ENCODE measurements around the gene MAFG.

DNA sequence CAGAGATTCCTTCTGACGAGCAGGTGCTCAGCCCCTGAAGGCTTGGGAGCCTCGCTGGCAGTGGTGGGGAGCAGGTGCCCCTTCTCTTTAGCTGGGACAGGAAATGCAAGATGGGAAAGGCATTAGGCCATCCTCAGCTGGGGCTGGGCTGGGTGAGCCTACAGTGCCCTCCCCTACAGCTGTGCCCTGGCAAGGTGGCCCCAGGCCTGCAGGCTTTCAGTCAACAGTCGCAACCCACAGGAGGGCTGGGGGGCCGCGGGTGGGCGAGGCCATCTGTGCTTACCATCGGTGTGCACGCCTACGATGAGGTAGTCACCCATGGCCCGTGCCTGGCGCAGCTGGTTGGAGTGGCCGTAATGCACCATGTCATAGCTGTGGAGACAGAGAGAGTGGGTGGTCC lies 18.3 kb downstream of the MAFG start:
- TF ChIP-seq CTCF (IDR thresholded peaks at IDR 0.05 in 8 of 11, conservative IDR thresholded peaks at IDR 0.05 in 3 of 11) (no peak), POLR2A (IDR thresholded peaks at IDR 0.05) (no peak)
